ENCODE data around the gene MAP3K6.

MAP3K6 gene

DNA sequence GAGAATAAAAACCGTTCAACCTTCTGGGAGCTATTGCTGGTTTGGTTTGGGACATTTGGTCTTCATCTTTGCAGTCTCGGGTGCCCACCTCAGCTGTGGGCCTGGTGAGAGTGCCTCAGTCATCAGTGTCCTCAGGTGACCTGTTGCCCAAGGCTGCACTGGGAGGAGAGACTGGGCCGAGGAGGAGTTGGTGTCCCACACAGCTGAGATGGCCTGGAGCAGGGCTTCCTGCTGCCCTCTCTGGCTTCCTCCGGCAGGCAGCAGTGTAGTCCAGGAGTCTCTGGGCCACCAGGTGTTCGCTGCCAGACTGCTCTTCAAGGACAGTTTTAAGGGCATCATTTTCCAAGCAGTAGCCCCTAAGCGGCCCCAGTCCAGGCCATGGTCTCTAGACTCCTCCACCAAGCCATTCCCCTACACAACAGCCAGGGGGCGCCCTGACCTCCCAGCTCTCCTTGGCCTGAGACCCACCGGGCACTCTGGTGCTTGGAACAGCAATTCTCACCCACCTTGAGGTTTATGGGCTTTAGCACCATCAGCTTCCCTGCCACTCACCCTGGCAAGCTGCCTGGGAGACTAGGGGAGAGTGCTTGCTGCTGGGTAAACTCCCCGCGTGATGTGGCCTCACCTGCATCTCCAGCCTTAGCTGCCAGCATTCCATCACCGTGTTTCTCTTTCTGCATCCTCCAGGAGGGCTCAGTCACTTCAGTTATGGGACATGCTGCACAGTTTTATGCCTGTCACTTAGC lies 34.1 kb downstream of the MAP3K6 start:
- Histone ChIP-seq H3K4me3 (ENCODE audit: low read length) (no peak overlapping the region), H2BK5ac (ENCODE audit: low read length) (no peak overlapping the region), H3K23ac (ENCODE audit: low read length) (no peak overlapping the region), H3K56ac (ENCODE audit: low read length) (no peak overlapping the region), H3K4me1 (ENCODE audit: control insufficient read depth, low read depth, low read length) (no peaks in the 10 kb centered on the region), H4K8ac (ENCODE audit: low read depth, low read length) (no peak overlapping the region), H3K79me1 (ENCODE audit: low read length) (peaks cover 8% of the 10 kb centered on the region), H4K5ac (ENCODE audit: low read length) (no peak overlapping the region), H3K18ac (ENCODE audit: low read length) (no peak overlapping the region), H3K4me2 (ENCODE audit: low read length) (no peak overlapping the region), H3K27ac (ENCODE audit: low read depth, low read length) (no peak overlapping the region), H2BK120ac (ENCODE audit: low read depth, low read length) (no peak overlapping the region), H3K9ac (ENCODE audit: low read length) (no peak overlapping the region), H3K36me3 (ENCODE audit: control insufficient read depth, insufficient read depth, low read length) (peaks cover 7% of the 10 kb centered on the region), H3K79me2 (ENCODE audit: control insufficient read depth, insufficient read depth, low read length) (peaks cover 8% of the 10 kb centered on the region), H3K27me3 (ENCODE audit: insufficient read depth, low read length, poor library complexity) (no peaks in the 10 kb centered on the region), H2BK15ac (replicated peaks; ENCODE audit: low read depth) (no peak overlapping the region), H2AK5ac (ENCODE audit: low read length) (no peak overlapping the region), H3K4ac (ENCODE audit: low read depth, low read length) (no peak overlapping the region)
- no CpG with 5 or more reads among the region's 11 CpGs for WGBS (ENCODE audit: extremely low coverage, insufficient coverage, low lambda C conversion rate)
- peak; percentile 67 for DNase-seq

DNA sequence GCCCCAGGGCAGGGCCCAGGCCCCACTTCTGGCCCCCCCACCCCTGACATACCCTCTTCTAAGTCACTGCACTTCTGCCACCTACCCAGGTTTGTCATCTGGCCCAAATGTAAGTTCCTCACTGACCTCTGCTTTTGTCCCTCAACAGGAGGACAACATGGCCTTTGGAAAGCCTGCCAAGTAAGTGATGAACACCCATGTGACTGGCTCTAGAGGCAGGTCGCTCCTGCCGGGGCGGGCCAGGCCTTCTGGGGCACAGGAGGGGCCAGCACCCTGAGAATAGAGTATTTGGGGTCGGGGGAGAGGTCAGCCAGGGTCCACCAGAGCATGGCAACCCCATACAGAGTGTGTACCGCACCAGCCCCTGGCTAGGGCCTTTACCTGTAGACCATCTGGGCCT lies 34.8 kb downstream of the MAP3K6 start:
- peaks cover 7% of the 10 kb centered on the region for H3K36me3 ChIP-seq (ENCODE audit: control insufficient read depth, insufficient read depth, low read length)

DNA sequence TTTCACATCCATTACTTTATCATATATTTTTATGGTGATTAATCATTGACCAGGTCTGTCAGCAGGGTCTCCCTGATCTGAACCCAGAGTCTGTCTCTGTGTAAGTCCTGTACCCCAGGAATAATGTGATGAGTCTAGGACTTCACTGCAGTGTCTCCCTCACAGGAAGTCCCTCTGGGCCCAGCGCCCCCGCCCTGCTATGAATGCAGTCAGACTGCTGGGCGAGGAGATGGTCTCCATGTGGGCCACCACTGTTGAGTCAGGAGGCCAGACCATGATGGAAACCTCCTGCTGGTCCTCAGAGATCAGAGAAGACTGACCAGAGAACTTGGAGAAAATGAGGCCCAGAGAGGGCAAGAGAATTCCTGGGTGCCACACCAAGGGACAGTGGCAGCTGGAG lies 35.3 kb downstream of the MAP3K6 start:
- Histone ChIP-seq H3K56ac (ENCODE audit: low read length) (no peak overlapping the region), H3K4ac (ENCODE audit: low read depth, low read length) (no peak overlapping the region), H2BK120ac (ENCODE audit: low read depth, low read length) (no peak overlapping the region), H3K79me1 (ENCODE audit: low read length) (peaks cover 14% of the 10 kb centered on the region), H2AK5ac (ENCODE audit: low read length) (no peak overlapping the region), H2BK15ac (replicated peaks; ENCODE audit: low read depth) (no peak overlapping the region), H3K36me3 (ENCODE audit: control insufficient read depth, insufficient read depth, low read length) (peaks cover 7% of the 10 kb centered on the region), H3K9ac (ENCODE audit: low read length) (no peak overlapping the region), H4K8ac (ENCODE audit: low read depth, low read length) (no peak overlapping the region), H3K23ac (ENCODE audit: low read length) (no peak overlapping the region), H3K4me1 (ENCODE audit: control insufficient read depth, low read depth, low read length) (no peaks in the 10 kb centered on the region), H3K27ac (ENCODE audit: low read depth, low read length) (no peak overlapping the region), H3K18ac (ENCODE audit: low read length) (no peak overlapping the region), H2BK5ac (ENCODE audit: low read length) (no peak overlapping the region), H3K27me3 (ENCODE audit: insufficient read depth, low read length, poor library complexity) (no peaks in the 10 kb centered on the region), H4K5ac (ENCODE audit: low read length) (no peak overlapping the region), H3K4me2 (ENCODE audit: low read length) (no peak overlapping the region), H3K79me2 (ENCODE audit: control insufficient read depth, insufficient read depth, low read length) (peaks cover 14% of the 10 kb centered on the region), H3K4me3 (ENCODE audit: low read length) (no peak overlapping the region)
- no peak for DNase-seq
- no CpG with 5 or more reads among the region's 3 CpGs for WGBS (ENCODE audit: extremely low coverage, insufficient coverage, low lambda C conversion rate)

More for the DNA sequence above, 34.8 kb downstream of the MAP3K6 start:
- Histone ChIP-seq H3K23ac (ENCODE audit: low read length) (no peak overlapping the region), H3K79me2 (ENCODE audit: control insufficient read depth, insufficient read depth, low read length) (peaks cover 10% of the 10 kb centered on the region), H3K79me1 (ENCODE audit: low read length) (peaks cover 9% of the 10 kb centered on the region), H3K27me3 (ENCODE audit: insufficient read depth, low read length, poor library complexity) (no peaks in the 10 kb centered on the region), H4K5ac (ENCODE audit: low read length) (no peak overlapping the region), H3K18ac (ENCODE audit: low read length) (no peak overlapping the region), H2BK5ac (ENCODE audit: low read length) (no peak overlapping the region), H3K4me3 (ENCODE audit: low read length) (no peak overlapping the region), H3K4me2 (ENCODE audit: low read length) (no peak overlapping the region), H3K9ac (ENCODE audit: low read length) (no peak overlapping the region), H2AK5ac (ENCODE audit: low read length) (no peak overlapping the region), H2BK15ac (replicated peaks; ENCODE audit: low read depth) (no peak overlapping the region), H3K4ac (ENCODE audit: low read depth, low read length) (no peak overlapping the region), H3K56ac (ENCODE audit: low read length) (no peak overlapping the region), H3K27ac (ENCODE audit: low read depth, low read length) (no peak overlapping the region), H3K4me1 (ENCODE audit: control insufficient read depth, low read depth, low read length) (no peaks in the 10 kb centered on the region), H4K8ac (ENCODE audit: low read depth, low read length) (no peak overlapping the region), H2BK120ac (ENCODE audit: low read depth, low read length) (no peak overlapping the region)
- no CpG with 5 or more reads among the region's 5 CpGs for WGBS (ENCODE audit: extremely low coverage, insufficient coverage, low lambda C conversion rate)
- no peak for DNase-seq

DNA sequence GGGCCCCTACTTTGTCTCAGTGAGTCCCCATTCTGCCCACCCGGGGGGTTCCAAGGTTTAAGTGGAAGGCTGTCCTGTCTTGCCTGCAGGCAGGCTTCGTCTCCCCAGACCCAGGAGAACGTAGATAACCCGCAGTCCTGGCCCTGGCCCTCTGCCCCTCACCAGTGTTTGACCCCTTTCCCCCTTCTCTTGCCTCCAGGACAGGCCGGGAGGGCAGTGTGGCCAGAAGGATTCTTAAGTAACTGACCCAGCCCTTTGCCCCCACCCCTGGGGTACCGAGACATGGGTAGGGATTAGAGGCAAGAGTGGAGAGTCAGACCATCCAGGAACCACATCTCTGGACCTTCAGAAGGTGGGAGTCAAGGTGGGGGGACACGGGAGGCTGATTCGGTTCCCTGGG lies 36.0 kb downstream of the MAP3K6 start:
- no peak overlapping the region for H3K23ac ChIP-seq (ENCODE audit: low read length)
- peaks cover 15% of the 10 kb centered on the region for H3K79me2 ChIP-seq (ENCODE audit: control insufficient read depth, insufficient read depth, low read length)
- H3K4me3 ChIP-seq (ENCODE audit: low read length) = no peak overlapping the region
- no peak overlapping the region for H4K8ac ChIP-seq (ENCODE audit: low read depth, low read length)
- H4K5ac ChIP-seq (ENCODE audit: low read length) = no peak overlapping the region
- no peak overlapping the region for H2AK5ac ChIP-seq (ENCODE audit: low read length)
- H3K27me3 ChIP-seq (ENCODE audit: insufficient read depth, low read length, poor library complexity) = no peaks in the 10 kb centered on the region
- H3K79me1 ChIP-seq (ENCODE audit: low read length) = peaks cover 16% of the 10 kb centered on the region
- H3K56ac ChIP-seq (ENCODE audit: low read length) = no peak overlapping the region
- no peak overlapping the region for H3K4ac ChIP-seq (ENCODE audit: low read depth, low read length)
- no peak overlapping the region for H3K18ac ChIP-seq (ENCODE audit: low read length)
- H3K4me1 ChIP-seq (ENCODE audit: control insufficient read depth, low read depth, low read length) = no peaks in the 10 kb centered on the region
- no peak overlapping the region for H3K4me2 ChIP-seq (ENCODE audit: low read length)
- peaks cover 7% of the 10 kb centered on the region for H3K36me3 ChIP-seq (ENCODE audit: control insufficient read depth, insufficient read depth, low read length)
- H2BK5ac ChIP-seq (ENCODE audit: low read length) = no peak overlapping the region
- DNase-seq = no peak
- WGBS (ENCODE audit: extremely low coverage, insufficient coverage, low lambda C conversion rate) = no CpG with 5 or more reads among the region's 8 CpGs
- H3K9ac ChIP-seq (ENCODE audit: low read length) = no peak overlapping the region
- H3K27ac ChIP-seq (ENCODE audit: low read depth, low read length) = no peak overlapping the region
- H2BK15ac ChIP-seq (replicated peaks; ENCODE audit: low read depth) = no peak overlapping the region
- H2BK120ac ChIP-seq (ENCODE audit: low read depth, low read length) = no peak overlapping the region

DNA sequence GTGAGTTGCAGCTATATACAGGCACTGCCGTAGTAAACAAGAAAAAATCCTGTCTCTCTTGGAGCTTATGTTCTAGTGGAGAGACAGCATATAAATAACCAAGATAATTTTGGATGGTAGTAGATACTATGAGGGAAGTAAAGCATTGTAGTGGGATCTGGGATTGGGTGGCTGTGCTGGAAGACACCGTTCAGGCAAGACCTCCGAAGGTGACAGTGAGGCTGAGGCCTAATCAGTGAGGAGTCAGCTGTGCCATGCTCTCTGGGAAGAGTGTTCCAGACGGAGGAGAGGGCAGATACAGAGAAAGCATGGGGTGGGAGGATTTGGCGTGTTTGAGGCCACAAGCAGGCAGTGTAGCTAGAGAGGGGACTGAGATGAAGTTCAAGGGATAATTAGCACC lies 38.8 kb downstream of the MAP3K6 start:
- DNase-seq = no peak
- H3K4me1 ChIP-seq (ENCODE audit: control insufficient read depth, low read depth, low read length) = peaks cover 1% of the 10 kb centered on the region
- no peaks in the 10 kb centered on the region for H3K27me3 ChIP-seq (ENCODE audit: insufficient read depth, low read length, poor library complexity)
- H4K5ac ChIP-seq (ENCODE audit: low read length) = no peak overlapping the region
- no peak overlapping the region for H2BK15ac ChIP-seq (replicated peaks; ENCODE audit: low read depth)
- no peak overlapping the region for H3K9ac ChIP-seq (ENCODE audit: low read length)
- peak overlapping the region; percentile 42 for H3K56ac ChIP-seq (ENCODE audit: low read length)
- no peak overlapping the region for H3K18ac ChIP-seq (ENCODE audit: low read length)
- no CpG with 5 or more reads among the region's 5 CpGs for WGBS (ENCODE audit: extremely low coverage, insufficient coverage, low lambda C conversion rate)
- H3K4ac ChIP-seq (ENCODE audit: low read depth, low read length) = no peak overlapping the region
- no peak overlapping the region for H2BK120ac ChIP-seq (ENCODE audit: low read depth, low read length)
- H2BK5ac ChIP-seq (ENCODE audit: low read length) = no peak overlapping the region
- peaks cover 6% of the 10 kb centered on the region for H3K36me3 ChIP-seq (ENCODE audit: control insufficient read depth, insufficient read depth, low read length)
- H3K79me1 ChIP-seq (ENCODE audit: low read length) = peaks cover 29% of the 10 kb centered on the region
- H3K79me2 ChIP-seq (ENCODE audit: control insufficient read depth, insufficient read depth, low read length) = peaks cover 34% of the 10 kb centered on the region
- H3K4me3 ChIP-seq (ENCODE audit: low read length) = no peak overlapping the region
- no peak overlapping the region for H3K4me2 ChIP-seq (ENCODE audit: low read length)
- H2AK5ac ChIP-seq (ENCODE audit: low read length) = no peak overlapping the region
- H4K8ac ChIP-seq (ENCODE audit: low read depth, low read length) = no peak overlapping the region
- H3K27ac ChIP-seq (ENCODE audit: low read depth, low read length) = no peak overlapping the region
- H3K23ac ChIP-seq (ENCODE audit: low read length) = no peak overlapping the region

DNA sequence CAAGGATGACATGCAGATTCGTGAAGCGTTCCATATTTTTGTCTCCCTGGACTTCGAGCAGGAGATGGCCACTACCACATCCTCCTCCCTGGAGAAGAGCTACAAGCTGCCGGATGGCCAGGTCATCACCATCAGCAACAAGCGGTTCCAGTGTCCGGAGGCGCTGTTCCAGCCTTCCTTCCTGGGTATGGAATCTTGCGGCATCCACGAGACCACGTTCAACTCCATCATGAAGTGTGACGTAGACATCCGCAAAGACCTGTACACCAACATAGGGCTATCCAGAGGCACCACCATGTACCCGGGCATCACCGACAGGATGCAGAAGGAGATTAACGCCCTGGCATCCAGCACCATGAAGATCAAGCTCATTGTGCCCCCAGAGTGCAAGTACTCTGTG lies 41.5 kb downstream of the MAP3K6 start:
- WGBS (ENCODE audit: extremely low coverage, insufficient coverage, low lambda C conversion rate) = no CpG with 5 or more reads among the region's 15 CpGs
- Histone ChIP-seq H4K8ac (ENCODE audit: low read depth, low read length) (no peak overlapping the region), H3K18ac (ENCODE audit: low read length) (no peak overlapping the region), H3K4ac (ENCODE audit: low read depth, low read length) (no peak overlapping the region), H3K4me3 (ENCODE audit: low read length) (no peak overlapping the region), H3K56ac (ENCODE audit: low read length) (no peak overlapping the region), H3K79me1 (ENCODE audit: low read length) (peaks cover 29% of the 10 kb centered on the region), H2AK5ac (ENCODE audit: low read length) (no peak overlapping the region), H2BK120ac (ENCODE audit: low read depth, low read length) (no peak overlapping the region), H3K4me2 (ENCODE audit: low read length) (no peak overlapping the region), H3K23ac (ENCODE audit: low read length) (no peak overlapping the region), H3K36me3 (ENCODE audit: control insufficient read depth, insufficient read depth, low read length) (peaks cover 5% of the 10 kb centered on the region), H3K9ac (ENCODE audit: low read length) (no peak overlapping the region), H3K27me3 (ENCODE audit: insufficient read depth, low read length, poor library complexity) (no peaks in the 10 kb centered on the region), H2BK5ac (ENCODE audit: low read length) (no peak overlapping the region), H2BK15ac (replicated peaks; ENCODE audit: low read depth) (no peak overlapping the region), H3K79me2 (ENCODE audit: control insufficient read depth, insufficient read depth, low read length) (peaks cover 41% of the 10 kb centered on the region), H3K27ac (ENCODE audit: low read depth, low read length) (no peak overlapping the region), H3K4me1 (ENCODE audit: control insufficient read depth, low read depth, low read length) (peaks cover 1% of the 10 kb centered on the region), H4K5ac (ENCODE audit: low read length) (no peak overlapping the region)
- DNase-seq = no peak

Data from mesendoderm (in vitro differentiated cells).